ENCODE measurements around the gene RMND5B. TPM values are rescaled to one million over a fixed set of nuclear protein-coding genes. Genes with fewer than 3 reads are reported as not detected.

RMND5B gene
- total RNA-seq, 1 experiment from 2014 or later = 30.3 TPM

GRCh38 chr5:178090856-178091255, 40.0 kb upstream of the RMND5B start:
- Histone ChIP-seq H3K9me3 (ENCODE audit: insufficient read depth, low read depth) (no peaks in the 10 kb centered on the region), H3K79me2 (ENCODE audit: low read depth) (no peaks in the 10 kb centered on the region), H3K27ac (no peak overlapping the region), H2AFZ (no peak overlapping the region), H3K4me2 (peak overlapping the region; percentile 28; the same call in 1 of the 2 replicates), H3K4me3 (no peak overlapping the region), H3F3A (ENCODE audit: insufficient read depth, low read depth) (peaks cover 18% of the 10 kb centered on the region; the same call in 1 of the 2 replicates), H3K4me1 (replicated peaks; ENCODE audit: insufficient read depth) (peaks cover 6% of the 10 kb centered on the region), H3K36me3 (ENCODE audit: low read depth) (no peaks in the 10 kb centered on the region), H3K9me2 (ENCODE audit: insufficient read depth) (no peaks in the 10 kb centered on the region), H4K20me1 (ENCODE audit: insufficient read depth) (no peaks in the 10 kb centered on the region), H3K27me3 (ENCODE audit: insufficient read depth, low read depth) (no peaks in the 10 kb centered on the region)
- POLR2A ChIA-PET (ENCODE audit: unreplicated experiment) = no interaction called here
- intact Hi-C loops (cut with micrococcal nuclease; ENCODE audit: unreplicated experiment) = no loop called here
- DNase-seq = peak in 1 of 2 experiments; percentile 50
- no TSS peak for BruUV-seq (replicated peaks)
- CTCF ChIA-PET = no interaction called here
- TF ChIP-seq EZH2 (IDR thresholded peaks at IDR 0.05; ENCODE audit: low read depth) = no peak
- TF ChIP-seq, protein P1, sequence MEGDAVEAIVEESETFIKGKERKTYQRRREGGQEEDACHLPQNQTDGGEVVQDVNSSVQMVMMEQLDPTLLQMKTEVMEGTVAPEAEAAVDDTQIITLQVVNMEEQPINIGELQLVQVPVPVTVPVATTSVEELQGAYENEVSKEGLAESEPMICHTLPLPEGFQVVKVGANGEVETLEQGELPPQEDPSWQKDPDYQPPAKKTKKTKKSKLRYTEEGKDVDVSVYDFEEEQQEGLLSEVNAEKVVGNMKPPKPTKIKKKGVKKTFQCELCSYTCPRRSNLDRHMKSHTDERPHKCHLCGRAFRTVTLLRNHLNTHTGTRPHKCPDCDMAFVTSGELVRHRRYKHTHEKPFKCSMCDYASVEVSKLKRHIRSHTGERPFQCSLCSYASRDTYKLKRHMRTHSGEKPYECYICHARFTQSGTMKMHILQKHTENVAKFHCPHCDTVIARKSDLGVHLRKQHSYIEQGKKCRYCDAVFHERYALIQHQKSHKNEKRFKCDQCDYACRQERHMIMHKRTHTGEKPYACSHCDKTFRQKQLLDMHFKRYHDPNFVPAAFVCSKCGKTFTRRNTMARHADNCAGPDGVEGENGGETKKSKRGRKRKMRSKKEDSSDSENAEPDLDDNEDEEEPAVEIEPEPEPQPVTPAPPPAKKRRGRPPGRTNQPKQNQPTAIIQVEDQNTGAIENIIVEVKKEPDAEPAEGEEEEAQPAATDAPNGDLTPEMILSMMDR (conservative IDR thresholded peaks at IDR 0.05) = no peak

- Histone ChIP-seq H2AFZ (no peak overlapping the region), H3K27me3 (ENCODE audit: insufficient read depth, low read depth) (no peaks in the 10 kb centered on the region), H3K4me2 (no peak overlapping the region), H3K9me2 (ENCODE audit: insufficient read depth) (no peaks in the 10 kb centered on the region), H4K20me1 (ENCODE audit: insufficient read depth) (no peaks in the 10 kb centered on the region), H3K79me2 (ENCODE audit: low read depth) (no peaks in the 10 kb centered on the region), H3K27ac (no peak overlapping the region), H3K36me3 (ENCODE audit: low read depth) (no peaks in the 10 kb centered on the region), H3K9me3 (ENCODE audit: insufficient read depth, low read depth) (no peaks in the 10 kb centered on the region), H3K4me3 (no peak overlapping the region), H3K4me1 (replicated peaks; ENCODE audit: insufficient read depth) (peaks cover 6% of the 10 kb centered on the region; the same call in 1 of the 2 replicates), H3F3A (ENCODE audit: insufficient read depth, low read depth) (peaks cover 8% of the 10 kb centered on the region; the same call in 1 of the 2 replicates)
- ChIA-PET POLR2A (ENCODE audit: unreplicated experiment) (no interaction called here), CTCF (interaction anchor here (0.7 kb wide), 1 partner anchor 64 kb away, joined by 8 read pairs; no protein-coding TSS in a partner anchor)
- no peak for TF ChIP-seq EZH2 (IDR thresholded peaks at IDR 0.05; ENCODE audit: low read depth)
- TF ChIP-seq, protein P1 (conservative IDR thresholded peaks at IDR 0.05) = no peak
- DNase-seq = no peak
- intact Hi-C loops (cut with micrococcal nuclease; ENCODE audit: unreplicated experiment) = no loop called here
- no TSS peak for BruUV-seq (replicated peaks)
Measured at GRCh38 chr5:178093134-178093533, 37.7 kb upstream of the RMND5B start.

GRCh38 chr5:178094345-178094744, 36.5 kb upstream of the RMND5B start:
- H3K79me2 ChIP-seq (ENCODE audit: low read depth) = no peaks in the 10 kb centered on the region
- no peak overlapping the region for H3K4me2 ChIP-seq
- H3K27me3 ChIP-seq (ENCODE audit: insufficient read depth, low read depth) = no peaks in the 10 kb centered on the region
- ChIA-PET POLR2A (ENCODE audit: unreplicated experiment) (no interaction called here), CTCF (no interaction called here)
- no peak overlapping the region for H3K27ac ChIP-seq
- H3K4me1 ChIP-seq (replicated peaks; ENCODE audit: insufficient read depth) = peaks cover 6% of the 10 kb centered on the region; the same call in 1 of the 2 replicates
- no peaks in the 10 kb centered on the region for H3K9me3 ChIP-seq (ENCODE audit: insufficient read depth, low read depth)
- H2AFZ ChIP-seq = no peak overlapping the region
- DNase-seq = no peak
- no TSS peak for BruUV-seq (replicated peaks)
- no peaks in the 10 kb centered on the region for H3K36me3 ChIP-seq (ENCODE audit: low read depth)
- TF ChIP-seq, protein P1 (conservative IDR thresholded peaks at IDR 0.05) = no peak
- no peak for TF ChIP-seq EZH2 (IDR thresholded peaks at IDR 0.05; ENCODE audit: low read depth)
- H3K4me3 ChIP-seq = no peak overlapping the region
- no peaks in the 10 kb centered on the region for H4K20me1 ChIP-seq (ENCODE audit: insufficient read depth)
- peaks cover 8% of the 10 kb centered on the region; the same call in 1 of the 2 replicates for H3F3A ChIP-seq (ENCODE audit: insufficient read depth, low read depth)
- H3K9me2 ChIP-seq (ENCODE audit: insufficient read depth) = no peaks in the 10 kb centered on the region
- intact Hi-C loops (cut with micrococcal nuclease; ENCODE audit: unreplicated experiment) = no loop called here

All from PC-9 (cell line).